ENCODE results near the gene COL23A1. TPM values are rescaled to one million over a fixed set of nuclear protein-coding genes. Genes with fewer than 3 reads are reported as not detected.

Gene COL23A1
- total RNA-seq, 1 experiment from 2014 or later: 15.0 TPM

- TF ChIP-seq, protein P1, sequence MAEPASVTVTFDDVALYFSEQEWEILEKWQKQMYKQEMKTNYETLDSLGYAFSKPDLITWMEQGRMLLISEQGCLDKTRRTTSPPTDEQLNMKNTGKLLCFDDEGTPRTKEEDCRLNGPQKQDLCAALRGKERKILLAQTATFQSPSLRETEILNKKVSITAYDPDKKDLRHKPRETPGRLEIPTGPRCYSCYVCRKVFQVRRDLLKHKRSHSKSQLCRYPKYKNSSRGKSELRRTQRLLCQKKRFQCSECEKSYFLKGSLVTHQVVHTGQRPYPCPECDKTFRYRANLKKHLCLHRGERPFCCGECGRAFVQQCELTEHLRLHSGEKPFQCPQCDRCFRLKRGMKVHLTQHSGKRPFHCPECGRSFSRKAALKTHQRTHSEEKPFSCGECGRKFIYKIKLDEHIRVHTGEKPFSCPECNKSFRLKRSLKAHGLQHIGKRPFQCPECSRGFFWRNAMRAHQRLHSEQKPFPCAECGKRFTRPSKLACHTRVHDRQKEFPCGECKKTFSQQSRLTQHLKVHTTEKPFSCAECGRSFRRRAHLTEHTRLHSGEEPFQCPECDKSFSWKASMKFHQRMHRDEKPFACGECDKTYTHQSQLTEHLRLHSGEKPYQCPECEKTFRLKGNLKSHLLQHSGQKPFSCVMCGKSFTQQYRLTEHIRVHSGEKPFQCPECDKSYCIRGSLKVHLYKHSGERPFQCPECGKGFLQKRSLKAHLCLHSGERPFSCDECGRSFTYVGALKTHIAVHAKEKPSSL (CRISPR knock-in tag; conservative IDR thresholded peaks at IDR 0.05): no peak
- TF ChIP-seq ETV6 (CRISPR knock-in tag; IDR thresholded peaks at IDR 0.05) (no peak), ATF1 (CRISPR knock-in tag; IDR thresholded peaks at IDR 0.05) (no peak), NFYB (CRISPR knock-in tag; conservative IDR thresholded peaks at IDR 0.05; ENCODE audit: low read depth) (no peak), NR2C2 (CRISPR knock-in tag; IDR thresholded peaks at IDR 0.05) (no peak)
- TF ChIP-seq, protein P2, sequence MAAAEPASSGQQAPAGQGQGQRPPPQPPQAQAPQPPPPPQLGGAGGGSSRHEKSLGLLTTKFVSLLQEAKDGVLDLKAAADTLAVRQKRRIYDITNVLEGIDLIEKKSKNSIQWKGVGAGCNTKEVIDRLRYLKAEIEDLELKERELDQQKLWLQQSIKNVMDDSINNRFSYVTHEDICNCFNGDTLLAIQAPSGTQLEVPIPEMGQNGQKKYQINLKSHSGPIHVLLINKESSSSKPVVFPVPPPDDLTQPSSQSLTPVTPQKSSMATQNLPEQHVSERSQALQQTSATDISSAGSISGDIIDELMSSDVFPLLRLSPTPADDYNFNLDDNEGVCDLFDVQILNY (CRISPR knock-in tag; IDR thresholded peaks at IDR 0.05): no peak
These were observed 328.3 kb downstream of the COL23A1 start (continued) for GRCh38 chr5:178261666-178262600.

DNA sequence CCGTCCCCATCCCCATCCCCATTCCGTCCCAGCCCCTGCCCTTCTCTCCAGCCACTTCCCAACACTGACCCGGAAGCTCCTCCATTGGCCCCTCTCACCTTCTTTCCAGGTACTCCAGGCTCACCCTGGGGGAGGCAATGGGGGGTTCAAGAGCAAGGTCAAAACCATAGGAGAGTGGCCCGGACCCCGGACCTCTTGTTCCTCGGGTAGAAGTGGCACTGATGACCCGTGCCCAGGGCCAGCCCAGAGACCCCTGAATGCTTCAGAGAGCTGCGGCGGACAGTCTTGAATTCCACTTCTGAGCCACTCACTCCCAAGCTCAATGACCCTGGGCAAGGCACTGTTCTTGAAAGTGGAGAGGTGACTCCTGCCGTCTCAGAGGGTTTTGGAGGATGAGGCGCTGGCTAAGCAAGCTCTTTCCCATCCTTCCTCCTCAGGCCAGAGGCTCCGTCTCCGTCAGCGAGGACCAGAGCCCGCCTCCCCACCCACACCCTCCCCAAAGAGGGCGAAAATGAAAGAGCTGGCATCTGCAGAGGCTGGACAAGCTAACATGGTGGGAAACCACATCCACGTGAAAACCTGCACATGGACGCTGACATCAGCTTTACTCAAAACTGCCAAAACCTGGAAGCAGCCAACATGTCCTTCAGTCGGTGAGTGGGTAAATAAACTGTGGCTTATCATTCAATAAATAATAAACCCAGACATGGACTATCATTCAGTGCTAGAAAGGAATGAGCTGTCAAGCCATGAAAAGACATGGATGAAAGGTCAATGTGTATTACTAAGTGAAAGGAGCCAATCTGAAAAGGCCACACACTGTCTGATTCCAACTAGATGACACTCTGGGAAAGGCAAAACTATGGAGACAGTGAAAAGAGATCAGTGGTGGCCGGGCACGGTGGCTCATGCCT, 330.3 kb downstream of the COL23A1 start:
- TF ChIP-seq ZNF121 (CRISPR knock-in tag; IDR thresholded peaks at IDR 0.05) (no peak), ZMAT4 (CRISPR knock-in tag; IDR thresholded peaks at IDR 0.05) (no peak), ZNF232 (CRISPR knock-in tag; IDR thresholded peaks at IDR 0.05) (no peak), ZNF263 (CRISPR knock-in tag; IDR thresholded peaks at IDR 0.05; ENCODE audit: low read depth) (no peak), NFYB (CRISPR knock-in tag; conservative IDR thresholded peaks at IDR 0.05; ENCODE audit: low read depth) (no peak), NFE2L1 (CRISPR knock-in tag; IDR thresholded peaks at IDR 0.05) (no peak), TEAD1 (CRISPR knock-in tag; IDR thresholded peaks at IDR 0.05) (no peak)
- TF ChIP-seq, protein P3, sequence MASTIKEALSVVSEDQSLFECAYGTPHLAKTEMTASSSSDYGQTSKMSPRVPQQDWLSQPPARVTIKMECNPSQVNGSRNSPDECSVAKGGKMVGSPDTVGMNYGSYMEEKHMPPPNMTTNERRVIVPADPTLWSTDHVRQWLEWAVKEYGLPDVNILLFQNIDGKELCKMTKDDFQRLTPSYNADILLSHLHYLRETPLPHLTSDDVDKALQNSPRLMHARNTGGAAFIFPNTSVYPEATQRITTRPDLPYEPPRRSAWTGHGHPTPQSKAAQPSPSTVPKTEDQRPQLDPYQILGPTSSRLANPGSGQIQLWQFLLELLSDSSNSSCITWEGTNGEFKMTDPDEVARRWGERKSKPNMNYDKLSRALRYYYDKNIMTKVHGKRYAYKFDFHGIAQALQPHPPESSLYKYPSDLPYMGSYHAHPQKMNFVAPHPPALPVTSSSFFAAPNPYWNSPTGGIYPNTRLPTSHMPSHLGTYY (CRISPR knock-in tag; IDR thresholded peaks at IDR 0.05): no peak
- TF ChIP-seq, protein P4, sequence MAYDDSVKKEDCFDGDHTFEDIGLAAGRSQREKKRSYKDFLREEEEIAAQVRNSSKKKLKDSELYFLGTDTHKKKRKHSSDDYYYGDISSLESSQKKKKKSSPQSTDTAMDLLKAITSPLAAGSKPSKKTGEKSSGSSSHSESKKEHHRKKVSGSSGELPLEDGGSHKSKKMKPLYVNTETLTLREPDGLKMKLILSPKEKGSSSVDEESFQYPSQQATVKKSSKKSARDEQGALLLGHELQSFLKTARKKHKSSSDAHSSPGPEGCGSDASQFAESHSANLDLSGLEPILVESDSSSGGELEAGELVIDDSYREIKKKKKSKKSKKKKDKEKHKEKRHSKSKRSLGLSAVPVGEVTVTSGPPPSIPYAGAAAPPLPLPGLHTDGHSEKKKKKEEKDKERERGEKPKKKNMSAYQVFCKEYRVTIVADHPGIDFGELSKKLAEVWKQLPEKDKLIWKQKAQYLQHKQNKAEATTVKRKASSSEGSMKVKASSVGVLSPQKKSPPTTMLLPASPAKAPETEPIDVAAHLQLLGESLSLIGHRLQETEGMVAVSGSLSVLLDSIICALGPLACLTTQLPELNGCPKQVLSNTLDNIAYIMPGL (CRISPR knock-in tag; IDR thresholded peaks at IDR 0.05): no peak
- TF ChIP-seq, protein P2 (CRISPR knock-in tag; IDR thresholded peaks at IDR 0.05): no peak
- TF ChIP-seq, protein P5, sequence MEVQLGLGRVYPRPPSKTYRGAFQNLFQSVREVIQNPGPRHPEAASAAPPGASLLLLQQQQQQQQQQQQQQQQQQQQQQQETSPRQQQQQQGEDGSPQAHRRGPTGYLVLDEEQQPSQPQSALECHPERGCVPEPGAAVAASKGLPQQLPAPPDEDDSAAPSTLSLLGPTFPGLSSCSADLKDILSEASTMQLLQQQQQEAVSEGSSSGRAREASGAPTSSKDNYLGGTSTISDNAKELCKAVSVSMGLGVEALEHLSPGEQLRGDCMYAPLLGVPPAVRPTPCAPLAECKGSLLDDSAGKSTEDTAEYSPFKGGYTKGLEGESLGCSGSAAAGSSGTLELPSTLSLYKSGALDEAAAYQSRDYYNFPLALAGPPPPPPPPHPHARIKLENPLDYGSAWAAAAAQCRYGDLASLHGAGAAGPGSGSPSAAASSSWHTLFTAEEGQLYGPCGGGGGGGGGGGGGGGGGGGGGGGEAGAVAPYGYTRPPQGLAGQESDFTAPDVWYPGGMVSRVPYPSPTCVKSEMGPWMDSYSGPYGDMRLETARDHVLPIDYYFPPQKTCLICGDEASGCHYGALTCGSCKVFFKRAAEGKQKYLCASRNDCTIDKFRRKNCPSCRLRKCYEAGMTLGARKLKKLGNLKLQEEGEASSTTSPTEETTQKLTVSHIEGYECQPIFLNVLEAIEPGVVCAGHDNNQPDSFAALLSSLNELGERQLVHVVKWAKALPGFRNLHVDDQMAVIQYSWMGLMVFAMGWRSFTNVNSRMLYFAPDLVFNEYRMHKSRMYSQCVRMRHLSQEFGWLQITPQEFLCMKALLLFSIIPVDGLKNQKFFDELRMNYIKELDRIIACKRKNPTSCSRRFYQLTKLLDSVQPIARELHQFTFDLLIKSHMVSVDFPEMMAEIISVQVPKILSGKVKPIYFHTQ (CRISPR knock-in tag; IDR thresholded peaks at IDR 0.05): no peak
- H3K27me3 Mint-ChIP-seq (ENCODE audit: low read depth): peaks cover 5% of the 10 kb centered on the region; the same call in 1 of the 2 replicates
- H3K4me3 Mint-ChIP-seq: no peak overlapping the region
- no peaks in the 10 kb centered on the region; the same call in 1 of the 2 replicates for H3K36me3 Mint-ChIP-seq
- H3K4me1 Mint-ChIP-seq: no peaks in the 10 kb centered on the region
- H3K9me3 Mint-ChIP-seq: peaks cover 10% of the 10 kb centered on the region
- H3K27ac Mint-ChIP-seq: no peak overlapping the region
- POLR2A ChIA-PET: no interaction called here
- no peak for DNase-seq (ENCODE audit: low spot score)
- ATAC-seq: no peak
- CTCF ChIA-PET: interaction anchor here (0.7 to 1.1 kb wide), 3 partner anchors 11 to 330 kb away, joined by 3 to 6 read pairs (median 4); partner anchors contain the start of gene COL23A1
